Left lung (tissue), 14 donors: Measurements from ENCODE around the gene KLF5. TPM values are rescaled to one million over a fixed set of nuclear protein-coding genes. Genes with fewer than 3 reads are reported as not detected.

ENCODE experiments used
- ATAC-seq: fragments of 200-7000 bp; cut with Tn5 transposase; one replicate; pipeline ENCODE4 v1.9.1; 2020; ENCODE audit warnings: moderate library complexity
- DNase-seq, 4 donors: peaks; one replicate each; pipeline ENCODE4 v3.0.0-alpha.2; 2013 to 2020
- H3K27ac ChIP-seq, 2 donors: fragments of 200-600 bp; sonication (generic) in 1 of 2; one replicate each; pipeline versions ENCODE4 v1.5.0 to v1.8.0; 2020 to 2021
- H3K27me3 ChIP-seq, 2 donors: fragments of 200-600 bp; sonication (generic) in 1 of 2; one replicate each; pipeline versions ENCODE4 v1.5.0 to v1.8.0; 2020 to 2021
- H3K36me3 ChIP-seq, 2 donors: fragments of 200-600 bp; sonication (generic) in 1 of 2; one replicate each; pipeline versions ENCODE4 v1.5.0 to v1.8.0; 2020 to 2021
- H3K4me1 ChIP-seq, 2 donors: fragments of 200-600 bp; one replicate each; pipeline ENCODE4 v1.8.0; 2021
- H3K4me3 ChIP-seq, 2 donors: fragments of 200-600 bp; sonication (generic) in 1 of 2; one replicate each; pipeline versions ENCODE4 v1.5.0 to v1.8.0; 2020 to 2021; ENCODE audit warnings: mild to moderate bottlenecking in 1 of 2
- H3K9me3 ChIP-seq, 2 donors: fragments of 200-600 bp; sonication (generic) in 1 of 2; one replicate each; pipeline versions ENCODE4 v1.5.0 to v1.8.0; 2020 to 2021
- intact Hi-C, 2 donors: fragments of 100-400 bp; cut with DNase I; formaldehyde crosslinking; loops; one replicate each; pipeline versions ENCODE4 v1.11.2 to v1.14.2; 2022
- long read RNA-seq, 12 donors: library from polyadenylated mRNA in 2 of 12; unstranded in 2 of 12; transcript quantifications; one replicate each; pipeline ENCODE4 v2.0.0 and lab custom pipeline, GENCODE V29; 2019 to 2026
- polyA plus RNA-seq, 6 donors: library from polyadenylated mRNA; unstranded; fragments of 120-200 nt; gene quantifications; one replicate each; pipeline ENCODE4 v1.2.1, GENCODE V29; 2013; ENCODE audit not compliant: insufficient read length in 6 of 6
- total RNA-seq, 2 donors: library from RNA; stranded (reverse); fragmentation: NEBNext Ultra II Directional; extraction: Animal tissue kit (Norgen Biotek cat#: 25700); gene quantifications; one replicate each; pipeline ENCODE4 v1.2.1, GENCODE V29; 2021
- TF ChIP-seq, protein P1 (sequence below), 2 donors: fragments of 200-600 bp; sonication (generic) in 1 of 2; IDR thresholded peaks; one replicate each; pipeline versions ENCODE4 v1.5.0 to v1.8.0; 2021; ENCODE audit warnings: antibody characterized with exemption in 2 of 2
- donor health status: DM: no; HTN: yes; CAD: no.
- donor health status: DM: no; HTN: no; CAD: no.

Gene KLF5
- 10 to 100 TPM; 34.4 to 52.9 TPM for total RNA-seq
- 10 to 100 TPM; 17.8 to 28.1 (median 20.5) TPM for polyA plus RNA-seq
- long read RNA-seq, donor 1, transcript KLF5-201 (4 exons, 3,566 nt): major isoform, 7 of 29 reads
- long read RNA-seq, donor 1, partial matches to known transcripts: 22 of 29 reads
- long read RNA-seq, donor 1, other reads (novel, unspliced or antisense): 0 of 29 reads
- long read RNA-seq, donor 2, transcript KLF5-201 (4 exons, 3,566 nt): major isoform, 6 of 6 reads
- long read RNA-seq, donor 2, partial matches to known transcripts: 0 of 6 reads
- long read RNA-seq, donor 2, other reads (novel, unspliced or antisense): 0 of 6 reads
- long read RNA-seq, donor 3, transcript KLF5-201 (4 exons, 3,566 nt): major isoform, 6 of 6 reads
- long read RNA-seq, donor 3, partial matches to known transcripts: 0 of 6 reads
- long read RNA-seq, donor 3, other reads (novel, unspliced or antisense): 0 of 6 reads
- long read RNA-seq, donor 4, transcript KLF5-201 (4 exons, 3,566 nt): major isoform, 15 of 24 reads
- long read RNA-seq, donor 4, partial matches to known transcripts: 8 of 24 reads
- long read RNA-seq, donor 4, other reads (novel, unspliced or antisense): 1 of 24 reads
- long read RNA-seq, donor 5, transcript KLF5-201 (4 exons, 3,566 nt): major isoform, 9 of 29 reads
- long read RNA-seq, donor 5, partial matches to known transcripts: 20 of 29 reads
- long read RNA-seq, donor 5, other reads (novel, unspliced or antisense): 0 of 29 reads
- long read RNA-seq, donor 6, transcript KLF5-201 (4 exons, 3,566 nt): major isoform, 5 of 5 reads
- long read RNA-seq, donor 6, partial matches to known transcripts: 0 of 5 reads
- long read RNA-seq, donor 6, other reads (novel, unspliced or antisense): 0 of 5 reads
- long read RNA-seq, donor 7, partial matches to known transcripts: 0 of 1 reads
- long read RNA-seq, donor 7, other reads (novel, unspliced or antisense): 0 of 1 reads
- long read RNA-seq, donor 8, partial matches to known transcripts: 0 of 4 reads
- long read RNA-seq, donor 8, other reads (novel, unspliced or antisense): 0 of 4 reads
- long read RNA-seq, donor 9: 0 reads
- long read RNA-seq, donor 10, transcript KLF5-201 (4 exons, 3,566 nt): major isoform, 6 of 7 reads
- long read RNA-seq, donor 10, partial matches to known transcripts: 0 of 7 reads
- long read RNA-seq, donor 10, other reads (novel, unspliced or antisense): 1 of 7 reads
- long read RNA-seq, donor 11: 0 reads
- long read RNA-seq, donor 12, partial matches to known transcripts: 0 of 1 reads
- long read RNA-seq, donor 12, other reads (novel, unspliced or antisense): 0 of 1 reads

DNA sequence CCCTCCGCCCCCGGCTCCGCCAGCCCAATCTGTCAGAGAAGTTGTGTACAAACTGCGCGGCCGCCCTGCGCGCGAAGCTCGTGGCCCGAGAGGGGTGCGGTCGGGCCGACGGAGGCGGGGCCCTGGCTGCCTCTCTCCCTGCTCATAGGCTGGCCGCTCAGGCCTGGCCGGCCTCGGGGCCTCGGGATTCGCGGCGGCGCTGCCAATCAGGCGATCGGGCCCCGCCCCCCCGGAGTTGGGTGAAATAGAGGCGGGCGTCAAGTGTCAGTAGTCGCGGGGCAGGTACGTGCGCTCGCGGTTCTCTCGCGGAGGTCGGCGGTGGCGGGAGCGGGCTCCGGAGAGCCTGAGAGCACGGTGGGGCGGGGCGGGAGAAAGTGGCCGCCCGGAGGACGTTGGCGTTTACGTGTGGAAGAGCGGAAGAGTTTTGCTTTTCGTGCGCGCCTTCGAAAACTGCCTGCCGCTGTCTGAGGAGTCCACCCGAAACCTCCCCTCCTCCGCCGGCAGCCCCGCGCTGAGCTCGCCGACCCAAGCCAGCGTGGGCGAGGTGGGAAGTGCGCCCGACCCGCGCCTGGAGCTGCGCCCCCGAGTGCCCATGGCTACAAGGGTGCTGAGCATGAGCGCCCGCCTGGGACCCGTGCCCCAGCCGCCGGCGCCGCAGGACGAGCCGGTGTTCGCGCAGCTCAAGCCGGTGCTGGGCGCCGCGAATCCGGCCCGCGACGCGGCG is at the start of gene KLF5:
Gene KLF5 (plus strand): TSS at position 270 of the 724 bp plus-strand sequence. CDS start 323 bp downstream, at position 593.
- ATAC-seq: peak; percentile 93
- peaks cover 5 to 32% of the 10 kb centered on the region in 2 donors for H3K4me1 ChIP-seq
- intact Hi-C loops: no loop called here
- H3K27ac ChIP-seq: peak within 1 kb of the TSS; percentile 88 to 89
- no peaks in the 10 kb centered on the region for H3K9me3 ChIP-seq
- TF ChIP-seq, protein P1, sequence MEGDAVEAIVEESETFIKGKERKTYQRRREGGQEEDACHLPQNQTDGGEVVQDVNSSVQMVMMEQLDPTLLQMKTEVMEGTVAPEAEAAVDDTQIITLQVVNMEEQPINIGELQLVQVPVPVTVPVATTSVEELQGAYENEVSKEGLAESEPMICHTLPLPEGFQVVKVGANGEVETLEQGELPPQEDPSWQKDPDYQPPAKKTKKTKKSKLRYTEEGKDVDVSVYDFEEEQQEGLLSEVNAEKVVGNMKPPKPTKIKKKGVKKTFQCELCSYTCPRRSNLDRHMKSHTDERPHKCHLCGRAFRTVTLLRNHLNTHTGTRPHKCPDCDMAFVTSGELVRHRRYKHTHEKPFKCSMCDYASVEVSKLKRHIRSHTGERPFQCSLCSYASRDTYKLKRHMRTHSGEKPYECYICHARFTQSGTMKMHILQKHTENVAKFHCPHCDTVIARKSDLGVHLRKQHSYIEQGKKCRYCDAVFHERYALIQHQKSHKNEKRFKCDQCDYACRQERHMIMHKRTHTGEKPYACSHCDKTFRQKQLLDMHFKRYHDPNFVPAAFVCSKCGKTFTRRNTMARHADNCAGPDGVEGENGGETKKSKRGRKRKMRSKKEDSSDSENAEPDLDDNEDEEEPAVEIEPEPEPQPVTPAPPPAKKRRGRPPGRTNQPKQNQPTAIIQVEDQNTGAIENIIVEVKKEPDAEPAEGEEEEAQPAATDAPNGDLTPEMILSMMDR (IDR thresholded peaks at IDR 0.05): no peak
- peaks cover 10 to 53% of the 10 kb centered on the region in 2 donors for H3K27me3 ChIP-seq
- DNase-seq: peak; percentile 80 to 100 (median 95)
- peak within 1 kb of the TSS; percentile 73 to 75 for H3K4me3 ChIP-seq
- peaks cover 0 to 5% of the 10 kb centered on the region in 2 donors for H3K36me3 ChIP-seq

GRCh38 chr13:73011751-73012150 is 47.1 kb upstream of the KLF5 start:
- H3K36me3 ChIP-seq: peaks cover 0 to 15% of the 10 kb centered on the region in 2 donors
- no peaks in the 10 kb centered on the region for H3K4me1 ChIP-seq
- intact Hi-C loops: no loop called here
- no peaks in the 10 kb centered on the region for H3K27me3 ChIP-seq
- TF ChIP-seq, protein P1 (IDR thresholded peaks at IDR 0.05): no peak
- no peak overlapping the region for H3K27ac ChIP-seq
- H3K9me3 ChIP-seq: no peaks in the 10 kb centered on the region
- ATAC-seq (no peak), DNase-seq (no peak)
- H3K4me3 ChIP-seq: no peak overlapping the region

- Histone ChIP-seq H3K36me3 (peaks cover 0 to 24% of the 10 kb centered on the region in 2 donors), H3K9me3 (no peaks in the 10 kb centered on the region), H3K27ac (no peak overlapping the region), H3K4me3 (no peak overlapping the region), H3K4me1 (no peaks in the 10 kb centered on the region), H3K27me3 (no peaks in the 10 kb centered on the region)
- TF ChIP-seq, protein P1 (IDR thresholded peaks at IDR 0.05): no peak
- intact Hi-C loops: no loop called here
- no peak for ATAC-seq
- no peak for DNase-seq
Observed at GRCh38 chr13:73015805-73016204, 43.0 kb upstream of the KLF5 start.

- ATAC-seq: peak; percentile 52
- TF ChIP-seq, protein P1 (IDR thresholded peaks at IDR 0.05): no peak
- intact Hi-C loops: no loop called here
- DNase-seq: no peak
- Histone ChIP-seq H3K4me3 (no peak overlapping the region), H3K4me1 (no peaks in the 10 kb centered on the region), H3K36me3 (peaks cover 0 to 21% of the 10 kb centered on the region in 2 donors), H3K27ac (no peak overlapping the region), H3K9me3 (no peaks in the 10 kb centered on the region), H3K27me3 (no peaks in the 10 kb centered on the region)
Observed at GRCh38 chr13:73018336-73018735, 40.5 kb upstream of the KLF5 start.
